HepG2 (cell line): ENCODE results near the gene GNAS-AS1. TPM values are rescaled to one million over a fixed set of nuclear protein-coding genes. Genes with fewer than 3 reads are reported as not detected.
"Not testable (repeated sequence)": the region's sequence is repeated elsewhere in the genome, so short reads cannot be mapped to it uniquely, and the experiment has no call there.

Experiments used
- ATAC-seq: fragments of 200-7000 bp; cut with Tn5 transposase; 3 replicates; pipeline ENCODE4 v1.9.1; 2020; ENCODE audit warnings: mild to moderate bottlenecking, moderate library complexity
- BruUV-seq: library from RNA; stranded (reverse); fragments of 400-500 nt; replicated peaks from 2 replicates; lab custom pipeline; 2021; lab: Mats Ljungman, UMichigan
- CTCF ChIA-PET: fragments of 300-600 bp; formaldehyde crosslinking; extraction: SDS; loops from one replicate; lab custom pipeline; 2021; ENCODE audit warnings: low total read pairs, inconsistent platforms, low intra/inter-chr PET ratio; lab: Yijun Ruan, JAX
- POLR2A ChIA-PET: fragments of 350-600 bp; sonication (Branson Sonifier 250); formaldehyde crosslinking; loops from one replicate; lab custom pipeline; 2020; ENCODE audit warnings: antibody characterized with exemption, inconsistent platforms; lab: Yijun Ruan, JAX
- DNase-seq: peaks from one replicate; pipeline ENCODE4 v3.0.0-alpha.2; 2015; ENCODE audit warnings: low spot score
- FAIRE-seq: peaks from 3 replicates; lab custom pipeline; 2011; peaks lifted over from hg19 to GRCh38; lab: Jason Lieb, UNC
- H2AFZ ChIP-seq: one replicate; pipeline ENCODE4 v1.6.1; 2011; ENCODE audit warnings: low read length, inconsistent platforms
- H3K27ac ChIP-seq: fragments of 300-600 bp; 3 replicates; pipeline ENCODE4 v1.8.0; 2011; ENCODE audit warnings: mixed run types, mild to moderate bottlenecking, mixed read lengths, low read length, inconsistent platforms; ENCODE audit not compliant: insufficient read depth; ENCODE audit errors: extremely low read length
- H3K27me3 ChIP-seq, 2 experiments: fragments of 200-600 bp in 1 of 2; 2 replicates in 1 of 2; 3 replicates in 1 of 2; pipeline versions ENCODE4 v1.6.0 to v1.8.0; 2011; ENCODE audit warnings: low read length in 2 of 2, mild to moderate bottlenecking in 2 of 2, moderate library complexity in 2 of 2, inconsistent platforms in 1 of 2; ENCODE audit not compliant: insufficient read depth in 2 of 2, control insufficient read depth in 1 of 2
- H3K36me3 ChIP-seq, 2 experiments: fragments of 200-600 bp in 1 of 2; replicated peaks in 1 of 2; 2 replicates in 1 of 2; 3 replicates in 1 of 2; pipeline versions ENCODE4 v1.5.1 to v1.8.0; 2011; ENCODE audit warnings: low read length in 2 of 2, inconsistent platforms in 1 of 2; ENCODE audit not compliant: insufficient read depth in 2 of 2, control insufficient read depth in 1 of 2
- H3K4me1 ChIP-seq: 2 replicates; pipeline ENCODE4 v1.5.1; 2012; ENCODE audit warnings: low read length, inconsistent platforms; ENCODE audit not compliant: insufficient read depth
- H3K4me2 ChIP-seq: 2 replicates; pipeline ENCODE4 v1.6.0; 2011; ENCODE audit warnings: low read depth, low read length, inconsistent platforms
- H3K4me3 ChIP-seq, 3 experiments: fragments of 200-600 bp in 1 of 3; sonication (generic), shearing (Covaris generic) in 1 of 3; replicated peaks in 1 of 3; 2 replicates each; pipeline ENCODE4 v1.5.1; 2011 to 2016; ENCODE audit warnings: low read length in 3 of 3, inconsistent platforms in 2 of 3, low read depth in 2 of 3, mild to moderate bottlenecking in 2 of 3, control low read depth in 1 of 3, mixed read lengths in 1 of 3; ENCODE audit not compliant: insufficient read depth in 1 of 3
- H3K79me2 ChIP-seq: one replicate; pipeline ENCODE4 v1.6.1; 2011; ENCODE audit warnings: low read length, inconsistent platforms; ENCODE audit not compliant: insufficient read depth
- H3K9ac ChIP-seq: 2 replicates; pipeline ENCODE4 v1.6.0; 2011; ENCODE audit warnings: mild to moderate bottlenecking, low read depth, low read length, inconsistent platforms; ENCODE audit not compliant: insufficient read depth
- H3K9me3 ChIP-seq: 2 replicates; pipeline ENCODE4 v1.5.1; 2012; ENCODE audit warnings: mild to moderate bottlenecking, low read length
- H4K20me1 ChIP-seq: 2 replicates; pipeline ENCODE4 v1.6.0; 2011; ENCODE audit warnings: inconsistent platforms, mild to moderate bottlenecking, low read length, moderate library complexity; ENCODE audit not compliant: insufficient read depth
- DR1 ChIP-seq: sonication (generic); formaldehyde crosslinking; IDR thresholded peaks from 2 replicates; pipeline ENCODE4 v1.8.0; 2021; ENCODE audit warnings: mild to moderate bottlenecking, missing genetic modification reagents, inconsistent platforms
- FOXA1 ChIP-seq, 2 experiments: fragments of 450-650 bp in 1 of 2; sonication (generic) in 1 of 2; formaldehyde crosslinking in 1 of 2; IDR thresholded peaks; 2 replicates each; pipeline versions ENCODE4 v1.4.0 to v1.6.1; 2016 to 2020; ENCODE audit warnings: missing genetic modification reagents in 1 of 2
- GABPA ChIP-seq, 2 experiments: IDR thresholded peaks; 2 replicates each; pipeline ENCODE4 v1.6.1; 2011 to 2016; ENCODE audit warnings: low read depth in 2 of 2, low read length in 1 of 2, missing biosample characterization in 1 of 2, missing genetic modification characterization in 1 of 2
- KLF11 ChIP-seq: IDR thresholded peaks from 2 replicates; pipeline ENCODE4 v1.6.1; 2016; ENCODE audit warnings: missing compliant biosample characterization
- MAFK ChIP-seq, 2 experiments: IDR thresholded peaks in 1 of 2; conservative IDR thresholded peaks in 1 of 2; 2 replicates each; pipeline ENCODE4 v1.6.1; 2011; ENCODE audit warnings: improper control_type of control experiment in 2 of 2, low read length in 2 of 2
- MIER3 ChIP-seq: IDR thresholded peaks from 2 replicates; pipeline ENCODE4 v1.6.1; 2016; ENCODE audit warnings: missing compliant biosample characterization, borderline replicate concordance
- MTA3 ChIP-seq: sonication (generic); formaldehyde crosslinking; IDR thresholded peaks from 2 replicates; pipeline ENCODE4 v1.4.0; 2020; ENCODE audit warnings: missing genetic modification reagents
- MXD3 ChIP-seq: IDR thresholded peaks from 2 replicates; pipeline ENCODE4 v1.6.1; 2016; ENCODE audit warnings: mild to moderate bottlenecking, missing biosample characterization, missing genetic modification reagents
- MXI1 ChIP-seq: IDR thresholded peaks from 3 replicates; pipeline ENCODE4 v1.6.1; 2012; ENCODE audit warnings: low read depth, low read length, inconsistent platforms, borderline replicate concordance
- NFE2L2 ChIP-seq: fragments of 150-350 bp; IDR thresholded peaks from 2 replicates; pipeline ENCODE4 v1.6.1; 2014; ENCODE audit warnings: low read length
- PITX1 ChIP-seq: sonication (generic); formaldehyde crosslinking; IDR thresholded peaks from 2 replicates; pipeline ENCODE4 v1.5.1; 2020; ENCODE audit warnings: mild to moderate bottlenecking, missing genetic modification reagents
- SETDB1 ChIP-seq: sonication (generic); formaldehyde crosslinking; IDR thresholded peaks from 2 replicates; pipeline ENCODE4 v1.5.1; 2020; ENCODE audit warnings: missing genetic modification reagents, mild to moderate bottlenecking, borderline replicate concordance
- TERF1 ChIP-seq: sonication (generic); formaldehyde crosslinking; IDR thresholded peaks from 2 replicates; pipeline ENCODE4 v1.8.0; 2022; ENCODE audit warnings: mild to moderate bottlenecking, missing genetic modification reagents, moderate library complexity
- ZNF230 ChIP-seq: sonication (generic); formaldehyde crosslinking; IDR thresholded peaks from 2 replicates; pipeline ENCODE4 v1.4.0; 2020; ENCODE audit warnings: mild to moderate bottlenecking, missing genetic modification reagents
- ZNF572 ChIP-seq: sonication (generic); formaldehyde crosslinking; IDR thresholded peaks from 2 replicates; pipeline ENCODE4 v1.5.1; 2020; ENCODE audit warnings: mild to moderate bottlenecking, missing genetic modification reagents
- WGBS: methylation state at CpG from one replicate; pipeline ENCODE4 v1.1.6; 2017; ENCODE audit warnings: low lambda C conversion rate; 5-methylcytosine and 5-hydroxymethylcytosine counted together
- in situ Hi-C: cut with HindIII; loops from 2 replicates; pipeline ENCODE4 v1.10.0; 2017; ENCODE audit warnings: low pct_unique_long_range_greater_than_20kb; ENCODE audit not compliant: extremely low pct_ligation_motif_present
- intact Hi-C: fragments of 100-400 bp; cut with micrococcal nuclease; formaldehyde crosslinking; loops from one replicate; pipeline ENCODE4 v1.10.0; 2022; ENCODE audit not compliant: unreplicated experiment
- polyA plus RNA-seq, 8 experiments: library from polyadenylated mRNA; depleted of rRNA in 3 of 8; stranded (reverse) in 7 of 8; unstranded in 1 of 8; fragments of >200 nt; fragmentation: Illumina TruSeq in 4 of 8; extraction: Trizol in 4 of 8; gene quantifications; 2 replicates each; pipeline versions ENCODE4 v1.2.1 to v1.2.3, GENCODE V29; 2011 to 2016; ENCODE audit warnings: low read depth in 4 of 8, missing spikeins in 1 of 8, mixed read lengths in 1 of 8; ENCODE audit not compliant: insufficient read depth in 1 of 8
- total RNA-seq, 5 experiments: library from RNA; depleted of rRNA; stranded (reverse); fragments of >200 nt; fragmentation: Illumina TruSeq; extraction: Trizol; gene quantifications; 2 replicates each; pipeline ENCODE4 v1.2.3, GENCODE V29; 2016; ENCODE audit warnings: low read depth in 1 of 5

The GNAS-AS1 gene
- total and polyA plus RNA-seq, 2 of the 13 experiments (the other 11 are each of a cell fraction or from before 2014, with no cell fraction given) = not detected

- no peak for TF ChIP-seq NFE2L2
- TF ChIP-seq PITX1 (CRISPR knock-in tag) = no peak
- TF ChIP-seq, all 625 proteins: peak for 0
These were observed 21.2 kb downstream of the GNAS-AS1 start (continued) for GRCh38 chr20:58829531-58829941.

GRCh38 chr20:58828804-58829203, 21.9 kb downstream of the GNAS-AS1 start:
- H3K9me3 ChIP-seq, BruUV-seq, FAIRE-seq, in situ Hi-C loops, H3K4me2 ChIP-seq, H3K79me2 ChIP-seq, ATAC-seq, H3K9ac ChIP-seq, H2AFZ ChIP-seq, CTCF ChIA-PET, H3K4me3 ChIP-seq, intact Hi-C loops, H3K4me1 ChIP-seq, H3K27ac ChIP-seq, H3K36me3 ChIP-seq, POLR2A ChIA-PET, DNase-seq, H4K20me1 ChIP-seq: not testable (repeated sequence)
- H3K27me3 ChIP-seq = peaks cover 2 to 30% of the 10 kb centered on the region in 2 experiments; a peak in 3 of 5 replicates
- 55% methylated on average over 5 of the region's 5 CpGs for WGBS

- H4K20me1 ChIP-seq = no peaks in the 10 kb centered on the region
- WGBS = 20% methylated on average over 2 of the region's 2 CpGs
- POLR2A ChIA-PET = no interaction called here
- H2AFZ ChIP-seq = no peak overlapping the region
- H3K9me3 ChIP-seq = no peaks in the 10 kb centered on the region
- no peak for ATAC-seq
- intact Hi-C loops (no loop called here), in situ Hi-C loops (no loop called here)
- CTCF ChIA-PET = no interaction called here
- no peaks in the 10 kb centered on the region for H3K79me2 ChIP-seq
- peaks cover 2 to 28% of the 10 kb centered on the region in 2 experiments; a peak in 3 of 5 replicates for H3K27me3 ChIP-seq
- no TSS peak for BruUV-seq
- no peak for DNase-seq
- H3K9ac ChIP-seq = no peak overlapping the region
- FAIRE-seq = no peak
- no peak overlapping the region for H3K4me2 ChIP-seq
- no peaks in the 10 kb centered on the region for H3K36me3 ChIP-seq
- no peak overlapping the region for H3K27ac ChIP-seq
- H3K4me3 ChIP-seq = no peak overlapping the region
- H3K4me1 ChIP-seq = no peaks in the 10 kb centered on the region
- TF ChIP-seq MTA3 (CRISPR knock-in tag) = no peak
- TF ChIP-seq MXI1 = no peak
- TF ChIP-seq TERF1 (CRISPR knock-in tag) = no peak
- no peak for TF ChIP-seq FOXA1 (IDR thresholded peaks at IDR 0.05)
- TF ChIP-seq FOXA1 (CRISPR knock-in tag; IDR thresholded peaks at IDR 0.05) = no peak
- TF ChIP-seq SETDB1 (CRISPR knock-in tag) = no peak
- no peak for TF ChIP-seq MIER3
- no peak for TF ChIP-seq ZNF230
- TF ChIP-seq MXD3 (CRISPR knock-in tag) = no peak
- no peak for TF ChIP-seq MAFK (conservative IDR thresholded peaks at IDR 0.05 in 1 of 2, IDR thresholded peaks at IDR 0.05 in 1 of 2; ENCODE audit: low read length in 2 of 2)
- no peak for TF ChIP-seq DR1 (CRISPR knock-in tag)
- no peak for TF ChIP-seq ZNF572
- TF ChIP-seq KLF11 (CRISPR knock-in tag) = no peak
- no peak for TF ChIP-seq GABPA (IDR thresholded peaks at IDR 0.05; ENCODE audit: low read depth, low read length)
- TF ChIP-seq GABPA (CRISPR knock-in tag; IDR thresholded peaks at IDR 0.05; ENCODE audit: low read depth) = no peak
These were observed 22.6 kb downstream of the GNAS-AS1 start for GRCh38 chr20:58828136-58828535.
